Lung (tissue), 12 donors: ENCODE measurements around the gene LAMC2. TPM values are rescaled to one million over a fixed set of nuclear protein-coding genes. Genes with fewer than 3 reads are reported as not detected.

Experiments
- ATAC-seq: fragments of 200-7000 bp; cut with Tn5 transposase; one replicate; pipeline ENCODE4 v1.9.1; 2020; ENCODE audit warnings: moderate number of reproducible peaks; ENCODE audit not compliant: insufficient read depth, low FRiP score
- DNase-seq, 3 donors: peaks; one replicate each; pipeline ENCODE4 v3.0.0-alpha.2; 2013 to 2017
- H3K27ac ChIP-seq, 2 donors: one replicate each; pipeline ENCODE4 v1.5.1; 2013; ENCODE audit warnings: mild to moderate bottlenecking in 2 of 2, moderate library complexity in 2 of 2, control low read depth in 1 of 2, inconsistent platforms in 1 of 2, low read depth in 1 of 2, low read length in 1 of 2
- H3K27me3 ChIP-seq, 3 donors: one replicate each; pipeline ENCODE4 v1.5.1; 2013; ENCODE audit warnings: low read length in 2 of 3; ENCODE audit not compliant: control insufficient read depth in 3 of 3, insufficient read depth in 3 of 3
- H3K36me3 ChIP-seq, 4 donors: one replicate each; pipeline ENCODE4 v1.5.1; 2013; ENCODE audit warnings: low read length in 4 of 4, mild to moderate bottlenecking in 1 of 4, moderate library complexity in 1 of 4; ENCODE audit not compliant: control insufficient read depth in 4 of 4, insufficient read depth in 4 of 4
- H3K4me1 ChIP-seq, 5 donors: one replicate each; pipeline ENCODE4 v1.5.1; 2013; ENCODE audit warnings: low read length in 5 of 5, mild to moderate bottlenecking in 2 of 5, moderate library complexity in 1 of 5; ENCODE audit not compliant: control insufficient read depth in 5 of 5, insufficient read depth in 5 of 5
- H3K4me3 ChIP-seq: one replicate; pipeline ENCODE4 v1.5.1; 2013; ENCODE audit warnings: mild to moderate bottlenecking, control low read depth, moderate library complexity
- H3K9ac ChIP-seq, 2 donors: one replicate each; pipeline ENCODE4 v1.5.1; 2013; ENCODE audit warnings: low read length in 2 of 2, control low read depth in 1 of 2; ENCODE audit not compliant: insufficient read depth in 1 of 2
- H3K9me3 ChIP-seq, 4 donors: one replicate each; pipeline ENCODE4 v1.5.1; 2013; ENCODE audit warnings: low read length in 3 of 4, mild to moderate bottlenecking in 1 of 4, moderate library complexity in 1 of 4; ENCODE audit not compliant: control insufficient read depth in 4 of 4, insufficient read depth in 3 of 4
- WGBS, 2 donors: extraction: QIAGEN DNeasy Blood & Tissue Kit; methylation state at CpG; one replicate each; pipeline ENCODE4 v1.1.7; 2013; 5-methylcytosine and 5-hydroxymethylcytosine counted together
- polyA plus RNA-seq, 2 donors: library from polyadenylated mRNA; stranded (reverse); fragments of 200-250 nt; gene quantifications; one replicate each; pipeline ENCODE4 v1.2.1, GENCODE V29; 2013
- total RNA-seq, 2 donors: library from RNA; depleted of rRNA in 1 of 2; stranded (reverse); fragments of >200 nt in 1 of 2; gene quantifications; one replicate each; pipeline ENCODE4 v1.2.1, GENCODE V29; 2014 to 2021
- TF ChIP-seq, protein P1 (sequence below): IDR thresholded peaks from 2 replicates; pipeline ENCODE4 v1.5.1; 2012; ENCODE audit warnings: mild to moderate bottlenecking; ENCODE audit errors: control extremely low read depth, extremely low read depth
- donor health status: control.
- donor health status: control.
- donor health status: Bipolar disorder and iron deficiency.
- donor health status: healthy.
- donor health status: DM: yes; HTN: yes; CAD: no.

Gene LAMC2
- total and polyA plus RNA-seq, 4 donors = 13.7 to 63.1 (median 40.3) TPM

DNA sequence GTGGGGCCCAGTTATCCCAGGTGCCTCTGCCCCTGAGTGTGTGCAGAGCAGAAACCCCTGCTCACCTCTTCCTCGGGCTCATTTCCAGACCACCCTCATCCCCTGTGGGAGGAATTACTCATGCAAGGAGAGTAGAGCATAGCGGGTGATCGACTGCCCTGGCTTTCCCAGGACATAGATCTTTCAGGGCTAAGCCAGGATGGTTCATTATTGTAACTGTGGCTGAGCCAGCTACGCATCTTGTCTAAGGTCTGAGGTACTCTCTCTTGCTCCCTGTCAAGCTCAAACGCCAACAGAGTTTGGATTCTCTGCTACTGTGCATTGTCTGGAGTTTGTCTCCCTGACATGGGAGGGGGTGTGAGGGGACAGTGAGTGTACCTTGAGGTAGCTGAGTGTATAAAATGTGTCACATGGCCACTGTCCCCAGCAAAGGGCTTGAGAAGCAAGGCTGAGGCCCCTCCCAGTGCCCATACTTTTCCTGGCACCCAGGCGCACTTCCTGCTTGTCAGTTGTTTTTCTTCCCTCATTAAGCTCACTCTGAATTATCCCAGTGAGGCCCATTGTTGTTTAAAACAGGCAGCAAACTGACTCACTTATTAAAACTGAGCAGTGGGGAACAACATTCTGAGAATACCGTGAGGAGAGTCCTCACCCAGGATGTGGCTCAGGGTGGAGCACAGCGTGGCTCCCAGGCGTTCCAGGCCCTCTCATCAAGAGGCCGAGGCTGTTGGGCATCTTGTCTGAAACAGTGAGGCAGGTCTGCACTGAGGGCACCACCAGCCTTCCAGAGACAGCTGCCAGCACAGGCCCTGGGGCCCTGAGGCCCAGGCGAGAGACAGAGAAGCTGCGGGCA lies 92.9 kb downstream of the LAMC2 start:
- DNase-seq (peak in 2 of 3 donors; percentile 24 to 43), ATAC-seq (no peak)
- Histone ChIP-seq H3K9me3 (no peaks in the 10 kb centered on the region), H3K9ac (no peak overlapping the region), H3K4me3 (no peak overlapping the region), H3K36me3 (no peaks in the 10 kb centered on the region), H3K4me1 (peaks cover 0 to 30% (median 0%) of the 10 kb centered on the region in 5 donors), H3K27me3 (no peaks in the 10 kb centered on the region), H3K27ac (peak overlapping the region in 1 of 2 donors; percentile 89)
- TF ChIP-seq, protein P1, sequence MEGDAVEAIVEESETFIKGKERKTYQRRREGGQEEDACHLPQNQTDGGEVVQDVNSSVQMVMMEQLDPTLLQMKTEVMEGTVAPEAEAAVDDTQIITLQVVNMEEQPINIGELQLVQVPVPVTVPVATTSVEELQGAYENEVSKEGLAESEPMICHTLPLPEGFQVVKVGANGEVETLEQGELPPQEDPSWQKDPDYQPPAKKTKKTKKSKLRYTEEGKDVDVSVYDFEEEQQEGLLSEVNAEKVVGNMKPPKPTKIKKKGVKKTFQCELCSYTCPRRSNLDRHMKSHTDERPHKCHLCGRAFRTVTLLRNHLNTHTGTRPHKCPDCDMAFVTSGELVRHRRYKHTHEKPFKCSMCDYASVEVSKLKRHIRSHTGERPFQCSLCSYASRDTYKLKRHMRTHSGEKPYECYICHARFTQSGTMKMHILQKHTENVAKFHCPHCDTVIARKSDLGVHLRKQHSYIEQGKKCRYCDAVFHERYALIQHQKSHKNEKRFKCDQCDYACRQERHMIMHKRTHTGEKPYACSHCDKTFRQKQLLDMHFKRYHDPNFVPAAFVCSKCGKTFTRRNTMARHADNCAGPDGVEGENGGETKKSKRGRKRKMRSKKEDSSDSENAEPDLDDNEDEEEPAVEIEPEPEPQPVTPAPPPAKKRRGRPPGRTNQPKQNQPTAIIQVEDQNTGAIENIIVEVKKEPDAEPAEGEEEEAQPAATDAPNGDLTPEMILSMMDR = no peak
- 73 to 76% methylated on average over 12 of the region's 12 CpGs for WGBS, 2 donors

GRCh38 chr1:183279835-183280234 lies 93.8 kb downstream of the LAMC2 start:
- Histone ChIP-seq H3K9me3 (no peaks in the 10 kb centered on the region), H3K36me3 (no peaks in the 10 kb centered on the region), H3K4me1 (peaks cover 0 to 30% (median 0%) of the 10 kb centered on the region in 5 donors), H3K4me3 (no peak overlapping the region), H3K27ac (peak overlapping the region in 1 of 2 donors; percentile 89), H3K9ac (no peak overlapping the region), H3K27me3 (no peaks in the 10 kb centered on the region)
- ATAC-seq (peak; percentile 49), DNase-seq (peak; percentile 47 to 77 (median 60))
- 43 to 64% methylated on average over 6 of the region's 6 CpGs for WGBS, 2 donors
- TF ChIP-seq, protein P1 = no peak

DNA sequence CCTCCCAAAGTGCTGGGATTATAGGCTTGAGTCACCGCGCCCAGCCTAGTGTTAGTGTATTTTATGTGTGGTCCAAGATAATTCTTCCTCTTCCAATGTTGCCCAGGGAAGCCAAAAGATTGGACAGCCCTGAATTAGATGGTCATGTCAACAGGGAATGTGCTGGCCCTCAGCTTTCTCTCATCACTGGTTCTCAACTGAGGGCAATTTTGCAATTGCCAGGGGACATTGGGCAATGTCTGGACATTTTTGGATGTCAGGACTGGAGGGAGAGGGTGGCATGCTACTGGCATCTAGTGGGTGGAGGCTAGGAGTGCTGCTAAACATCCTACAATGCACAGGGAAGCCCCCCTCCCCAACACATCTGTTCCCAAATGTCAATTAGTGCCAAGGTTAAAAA lies 95.0 kb downstream of the LAMC2 start:
- 89 to 91% methylated on average over 2 of the region's 2 CpGs for WGBS, 2 donors
- peak overlapping the region in 1 of 2 donors; percentile 22 for H3K27ac ChIP-seq
- H3K9me3 ChIP-seq = no peaks in the 10 kb centered on the region
- H3K36me3 ChIP-seq = no peaks in the 10 kb centered on the region
- no peak overlapping the region for H3K9ac ChIP-seq
- peaks cover 0 to 30% (median 0%) of the 10 kb centered on the region in 5 donors for H3K4me1 ChIP-seq
- TF ChIP-seq, protein P1 = no peak
- no peaks in the 10 kb centered on the region for H3K27me3 ChIP-seq
- H3K4me3 ChIP-seq = no peak overlapping the region
- no peak for ATAC-seq
- peak in 1 of 3 donors; percentile 29 for DNase-seq
